Midbrain (tissue), 1 donor: Measurements from ENCODE around the gene GTPBP3.
"Not testable (repeated sequence)": the region's sequence is repeated elsewhere in the genome, so short reads cannot be mapped to it uniquely, and the experiment has no call there.

Source experiments
- DNase-seq: peaks from one replicate; lab custom pipeline; 2025; lab: John Stamatoyannopoulos, UW

Gene GTPBP3

GRCh38 chr19:17336872-17337674 is at the start of gene GTPBP3:
Gene GTPBP3, plus strand, starts transcription at chr19:17337553. Its CDS starts 59 bp downstream, at chr19:17337612.
- peak; percentile 97 for DNase-seq

- peak; percentile 8 for DNase-seq
Observed at GRCh38 chr19:17289489-17289888, 47.9 kb upstream of the GTPBP3 start.

GRCh38 chr19:17292301-17293074 is 44.9 kb upstream of the GTPBP3 start:
- DNase-seq, result peak; percentile 16

GRCh38 chr19:17293605-17294004 is 43.7 kb upstream of the GTPBP3 start:
- no peak for DNase-seq

- DNase-seq, result no peak
Observed at GRCh38 chr19:17294051-17294891, 43.1 kb upstream of the GTPBP3 start.

- DNase-seq, result not testable (repeated sequence)
Observed at GRCh38 chr19:17295551-17295950, 41.8 kb upstream of the GTPBP3 start.

- DNase-seq, result no peak
Observed at GRCh38 chr19:17296273-17296672, 41.1 kb upstream of the GTPBP3 start.

GRCh38 chr19:17296976-17297375 is 40.4 kb upstream of the GTPBP3 start:
- DNase-seq, result no peak

- DNase-seq, result no peak
Observed at GRCh38 chr19:17300992-17301619, 36.2 kb upstream of the GTPBP3 start.

- peak; percentile 17 for DNase-seq
Observed at GRCh38 chr19:17302391-17303166, 34.8 kb upstream of the GTPBP3 start.

- peak; percentile 87 for DNase-seq
Observed at GRCh38 chr19:17303167-17303939, 34.0 kb upstream of the GTPBP3 start, which contains the start of gene ABHD8. Gene ABHD8, minus strand, starts transcription at chr19:17303425. Its CDS starts 1,809 bp downstream, at chr19:17301616.

- no peak for DNase-seq
Observed at GRCh38 chr19:17303940-17304267, 33.4 kb upstream of the GTPBP3 start.

- no peak for DNase-seq
Observed at GRCh38 chr19:17304386-17305215, 32.8 kb upstream of the GTPBP3 start.

- DNase-seq, result no peak
Observed at GRCh38 chr19:17305216-17305516, 32.2 kb upstream of the GTPBP3 start.

- DNase-seq, result peak; percentile 97
Observed at GRCh38 chr19:17305517-17306284, 31.7 kb upstream of the GTPBP3 start, which contains the start of gene MRPL34. Gene MRPL34, plus strand, starts transcription at chr19:17305872. Its CDS starts 21 bp downstream, at chr19:17305893.

- DNase-seq, result peak; percentile 51
Observed at GRCh38 chr19:17306285-17306714, 31.1 kb upstream of the GTPBP3 start.

- no peak for DNase-seq
Observed at GRCh38 chr19:17307876-17308377, 29.4 kb upstream of the GTPBP3 start.
